H1 (cell line): ENCODE measurements around the gene MICU1. TPM values are rescaled to one million over a fixed set of nuclear protein-coding genes. Genes with fewer than 3 reads are reported as not detected.

ENCODE experiments used
- CTCF ChIA-PET: fragments of 300-600 bp; sonication (Branson Sonifier 250); formaldehyde crosslinking; loops from one replicate; lab custom pipeline; 2021; ENCODE audit not compliant: partially characterized antibody; lab: Charles Lee
- POLR2A ChIA-PET: fragments of 300-600 bp; sonication (Branson Sonifier 250); formaldehyde crosslinking; loops from one replicate; lab custom pipeline; 2021; ENCODE audit warnings: inconsistent platforms; ENCODE audit not compliant: partially characterized antibody; lab: Charles Lee
- DNase-seq, 2 experiments: peaks; one replicate each; pipeline versions ENCODE4 v3.0.0 to v3.0.0-alpha.2; 2010 to 2022; ENCODE audit warnings: low spot score in 2 of 2, low read depth in 1 of 2, mixed read lengths in 1 of 2
- FAIRE-seq: peaks from 2 replicates; lab custom pipeline; 2011; peaks lifted over from hg19 to GRCh38; lab: Jason Lieb, UNC
- H2AFZ ChIP-seq: 2 replicates; pipeline ENCODE4 v1.8.1; 2012; ENCODE audit warnings: low read length, inconsistent platforms
- H2AK5ac ChIP-seq: 2 replicates; pipeline ENCODE4 v1.6.1; 2013; ENCODE audit warnings: low read depth, low read length
- H2BK120ac ChIP-seq: replicated peaks from 2 replicates; pipeline ENCODE3; 2013; ENCODE audit warnings: low read depth, low read length, inconsistent platforms
- H2BK12ac ChIP-seq: 2 replicates; pipeline ENCODE4 v1.6.1; 2013; ENCODE audit warnings: low read depth, low read length
- H2BK15ac ChIP-seq: 2 replicates; pipeline ENCODE4 v1.6.1; 2013; ENCODE audit warnings: low read length
- H2BK20ac ChIP-seq: 2 replicates; pipeline ENCODE4 v1.6.1; 2013; ENCODE audit warnings: low read length
- H2BK5ac ChIP-seq: 2 replicates; pipeline ENCODE4 v1.6.1; 2013; ENCODE audit warnings: low read depth, low read length
- H3K14ac ChIP-seq: 2 replicates; pipeline ENCODE4 v1.6.1; 2013; ENCODE audit warnings: inconsistent platforms; ENCODE audit not compliant: insufficient read length
- H3K18ac ChIP-seq: 2 replicates; pipeline ENCODE4 v1.6.1; 2013; ENCODE audit warnings: low read length; ENCODE audit errors: extremely low read depth
- H3K23ac ChIP-seq: 2 replicates; pipeline ENCODE4 v1.6.1; 2013; ENCODE audit warnings: inconsistent platforms; ENCODE audit not compliant: insufficient read length
- H3K23me2 ChIP-seq: 2 replicates; pipeline ENCODE4 v1.6.1; 2013; ENCODE audit warnings: low read depth, low read length
- H3K27ac ChIP-seq: 2 replicates; pipeline ENCODE4 v1.6.1; 2011; ENCODE audit warnings: low read depth, low read length, inconsistent platforms
- H3K27me3 ChIP-seq, 4 experiments: replicated peaks in 1 of 4; 1 replicate in 1 of 4; 2 replicates in 3 of 4; pipeline versions ENCODE4 v1.6.1 to v1.8.1; 2011 to 2013; ENCODE audit warnings: low read length in 3 of 4, mild to moderate bottlenecking in 3 of 4, inconsistent platforms in 2 of 4, mixed read lengths in 2 of 4, moderate library complexity in 1 of 4; ENCODE audit not compliant: control insufficient read depth in 3 of 4, insufficient read depth in 3 of 4; ENCODE audit errors: extremely low read depth in 1 of 4
- H3K36me3 ChIP-seq, 4 experiments: 2 replicates each; pipeline versions ENCODE4 v1.6.1 to v1.8.1; 2011 to 2013; ENCODE audit warnings: mild to moderate bottlenecking in 4 of 4, low read length in 3 of 4, moderate library complexity in 2 of 4, control low read depth in 1 of 4, inconsistent platforms in 1 of 4; ENCODE audit not compliant: insufficient read depth in 4 of 4, control insufficient read depth in 2 of 4
- H3K4ac ChIP-seq: replicated peaks from 2 replicates; pipeline ENCODE3; 2013; ENCODE audit warnings: low read length, low read depth, mixed read lengths, inconsistent platforms; ENCODE audit not compliant: insufficient read length
- H3K4me1 ChIP-seq, 4 experiments: replicated peaks in 1 of 4; 1 replicate in 1 of 4; 2 replicates in 3 of 4; pipeline versions ENCODE4 v1.6.1 to v1.8.1; 2011 to 2013; ENCODE audit warnings: low read length in 3 of 4, inconsistent platforms in 2 of 4, mixed read lengths in 1 of 4; ENCODE audit not compliant: insufficient read depth in 4 of 4, control insufficient read depth in 3 of 4
- H3K4me2 ChIP-seq, 2 experiments: 2 replicates each; pipeline versions ENCODE4 v1.6.1 to v1.8.1; 2011 to 2013; ENCODE audit warnings: low read depth in 2 of 2, low read length in 2 of 2, control low read depth in 1 of 2, inconsistent platforms in 1 of 2, mild to moderate bottlenecking in 1 of 2; ENCODE audit not compliant: insufficient read depth in 1 of 2
- H3K4me3 ChIP-seq, 4 experiments: fragments of 200-600, 300-600 bp in 1 of 4; sonication (generic), shearing (Covaris generic), sonication (Bioruptor Twin) in 1 of 4; 2 replicates each; pipeline versions ENCODE4 v1.5.1 to v1.8.1; 2011 to 2016; ENCODE audit warnings: low read length in 4 of 4, low read depth in 3 of 4, control low read depth in 2 of 4, inconsistent platforms in 2 of 4, mild to moderate bottlenecking in 2 of 4, mixed read lengths in 1 of 4, moderate library complexity in 1 of 4; ENCODE audit not compliant: insufficient read depth in 2 of 4; ENCODE audit errors: extremely low read depth in 1 of 4
- H3K56ac ChIP-seq: replicated peaks from 2 replicates; pipeline ENCODE3; 2013; ENCODE audit warnings: low read depth, mild to moderate bottlenecking, mixed read lengths, low read length, inconsistent platforms; ENCODE audit not compliant: insufficient read length
- H3K79me1 ChIP-seq: 2 replicates; pipeline ENCODE4 v1.6.1; 2013; ENCODE audit warnings: low read depth, low read length, control low read depth
- H3K79me2 ChIP-seq, 2 experiments: 2 replicates each; pipeline versions ENCODE4 v1.6.1 to v1.8.1; 2012 to 2013; ENCODE audit warnings: low read length in 2 of 2, mild to moderate bottlenecking in 2 of 2, inconsistent platforms in 1 of 2; ENCODE audit not compliant: insufficient read depth in 2 of 2, control insufficient read depth in 1 of 2
- H3K9ac ChIP-seq, 4 experiments: replicated peaks in 1 of 4; 1 replicate in 1 of 4; 2 replicates in 3 of 4; pipeline versions ENCODE4 v1.6.1 to v1.8.1; 2011 to 2013; ENCODE audit warnings: low read depth in 3 of 4, low read length in 3 of 4, control low read depth in 2 of 4, mild to moderate bottlenecking in 2 of 4, moderate library complexity in 2 of 4, inconsistent platforms in 1 of 4; ENCODE audit errors: extremely low read depth in 1 of 4
- H3K9me3 ChIP-seq, 2 experiments: 2 replicates each; pipeline versions ENCODE4 v1.6.1 to v1.8.1; 2012 to 2013; ENCODE audit warnings: mild to moderate bottlenecking in 2 of 2, moderate library complexity in 2 of 2, control low read depth in 1 of 2, inconsistent platforms in 1 of 2, low read depth in 1 of 2, low read length in 1 of 2, mixed read lengths in 1 of 2; ENCODE audit not compliant: insufficient read depth in 2 of 2
- H4K20me1 ChIP-seq, 2 experiments: replicated peaks in 1 of 2; 2 replicates each; pipeline versions ENCODE3 to v1.8.1; 2011 to 2013; ENCODE audit warnings: inconsistent platforms in 2 of 2, low read length in 2 of 2, mild to moderate bottlenecking in 1 of 2; ENCODE audit not compliant: insufficient read depth in 2 of 2, control insufficient read depth in 1 of 2
- H4K5ac ChIP-seq: 2 replicates; pipeline ENCODE4 v1.6.1; 2013; ENCODE audit warnings: low read length, low read depth, mixed read lengths, inconsistent platforms; ENCODE audit not compliant: insufficient read length
- H4K8ac ChIP-seq: 2 replicates; pipeline ENCODE4 v1.8.0; 2013; ENCODE audit warnings: mild to moderate bottlenecking, moderate library complexity, low read length, inconsistent platforms; ENCODE audit not compliant: insufficient read depth; ENCODE audit errors: extremely low read depth
- H4K91ac ChIP-seq: replicated peaks from 2 replicates; pipeline ENCODE3; 2013; ENCODE audit warnings: low read length, mixed read lengths, inconsistent platforms; ENCODE audit not compliant: insufficient read length
- ASH2L ChIP-seq: fragments of 200-600, 300-600 bp; sonication (generic); IDR thresholded peaks from one replicate; pipeline ENCODE4 v1.7.1; 2017; ENCODE audit warnings: low read length
- BCL11A ChIP-seq, 2 experiments: IDR thresholded peaks; one replicate each; pipeline ENCODE4 v1.6.1; 2011; ENCODE audit warnings: low read depth in 2 of 2, low read length in 2 of 2, mild to moderate bottlenecking in 2 of 2
- CEBPB ChIP-seq: IDR thresholded peaks from 2 replicates; pipeline ENCODE4 v1.6.1; 2012; ENCODE audit warnings: low read depth, low read length
- EGR1 ChIP-seq: IDR thresholded peaks from 2 replicates; pipeline ENCODE4 v1.6.1; 2011; ENCODE audit warnings: low read depth, low read length, borderline replicate concordance
- GABPA ChIP-seq: IDR thresholded peaks from 2 replicates; pipeline ENCODE4 v1.6.1; 2011; ENCODE audit warnings: mild to moderate bottlenecking, low read length, moderate library complexity, borderline replicate concordance; ENCODE audit not compliant: insufficient read depth
- GTF2F1 ChIP-seq: IDR thresholded peaks from 2 replicates; pipeline ENCODE4 v1.6.1; 2012; ENCODE audit warnings: low read depth, low read length, improper control_type of control experiment, borderline replicate concordance
- POLR2A ChIP-seq, 2 experiments: IDR thresholded peaks; 1 replicate in 1 of 2; 2 replicates in 1 of 2; pipeline ENCODE4 v1.6.1; 2011; ENCODE audit warnings: low read depth in 2 of 2, low read length in 2 of 2, mild to moderate bottlenecking in 2 of 2; ENCODE audit errors: control extremely low read depth in 1 of 2
- POLR2AphosphoS5 ChIP-seq: IDR thresholded peaks from 2 replicates; pipeline ENCODE4 v1.6.1; 2011; ENCODE audit warnings: low read depth, low read length
- RFX5 ChIP-seq: IDR thresholded peaks from 2 replicates; pipeline ENCODE4 v1.6.1; 2011; ENCODE audit warnings: low read depth, low read length, improper control_type of control experiment, borderline replicate concordance
- WGBS, 2 experiments: shearing (Covaris generic) in 1 of 2; methylation state at CpG; one replicate each; pipeline versions ENCODE4 v1.1.6 to v1.1.7; 2013 to 2015; ENCODE audit warnings: low lambda C conversion rate in 2 of 2, mixed read lengths in 2 of 2, inconsistent platforms in 1 of 2, low coverage in 1 of 2, missing lambda C conversion rate in 1 of 2; ENCODE audit not compliant: insufficient replicate concordance in 2 of 2, insufficient coverage in 1 of 2, insufficient read length in 1 of 2; ENCODE audit errors: extremely low coverage in 1 of 2, missing lambda C conversion rate in 1 of 2; 5-methylcytosine and 5-hydroxymethylcytosine counted together
- polyA plus RNA-seq, 7 experiments: library from polyadenylated mRNA; depleted of rRNA in 3 of 7; stranded (reverse) in 5 of 7; unstranded in 2 of 7; fragments of >200 nt in 5 of 7; fragments of 200-250 nt in 2 of 7; gene quantifications; 1 replicate in 5 of 7; 2 replicates in 1 of 7; 4 replicates in 1 of 7; pipeline versions ENCODE4 v1.2.1 to v1.2.3, GENCODE V29; 2011 to 2013; ENCODE audit warnings: missing spikeins in 2 of 7, mixed read lengths in 2 of 7
- total RNA-seq: library from RNA; stranded (reverse); fragmentation: NEBNext Ultra II Directional; extraction: Animal tissue kit (Norgen Biotek cat#: 25700); gene quantifications from 2 replicates; pipeline ENCODE4 v1.2.1, GENCODE V29; 2021
- TF ChIP-seq, protein P1 (sequence below), 3 experiments: IDR thresholded peaks; 1 replicate in 2 of 3; 2 replicates in 1 of 3; pipeline versions ENCODE4 v1.5.1 to v1.6.1; 2011; ENCODE audit warnings: low read length in 3 of 3, mild to moderate bottlenecking in 3 of 3, inconsistent platforms in 2 of 3, low read depth in 1 of 3, moderate library complexity in 1 of 3; ENCODE audit not compliant: insufficient read depth in 1 of 3; ENCODE audit errors: control extremely low read depth in 1 of 3
- TF ChIP-seq, protein P2 (sequence below): IDR thresholded peaks from 2 replicates; pipeline ENCODE4 v1.6.1; 2011; ENCODE audit warnings: low read length, improper control_type of control experiment

The MICU1 gene
- total and polyA plus RNA-seq, 2 of the 8 experiments (the other 6 are each of a cell fraction or from before 2014, with no cell fraction given): 18.0 to 36.7 TPM

GRCh38 chr10:72542396-72542815 lies 83.5 kb downstream of the MICU1 start:
- Histone ChIP-seq H3K9me3 (peaks cover 12 to 15% of the 10 kb centered on the region in 2 experiments), H2BK120ac (no peak overlapping the region), H2BK20ac (no peak overlapping the region), H2BK12ac (no peak overlapping the region), H3K23me2 (no peaks in the 10 kb centered on the region), H2AK5ac (no peak overlapping the region), H3K4ac (no peak overlapping the region), H3K4me1 (peaks cover 0 to 4% (median 0%) of the 10 kb centered on the region in 4 experiments; a peak in 2 of 7 replicates), H3K4me2 (no peak overlapping the region), H3K23ac (no peak overlapping the region), H3K56ac (no peak overlapping the region), H3K9ac (no peak overlapping the region), H3K27ac (no peak overlapping the region), H3K79me1 (no peaks in the 10 kb centered on the region), H2AFZ (no peak overlapping the region), H3K36me3 (peaks cover 0 to 17% (median 5%) of the 10 kb centered on the region in 4 experiments; a peak in 5 of 8 replicates), H3K79me2 (no peaks in the 10 kb centered on the region), H3K18ac (no peak overlapping the region), H4K91ac (no peak overlapping the region), H3K14ac (no peak overlapping the region), H2BK5ac (no peak overlapping the region), H4K20me1 (no peaks in the 10 kb centered on the region), H3K4me3 (no peak overlapping the region), H2BK15ac (no peak overlapping the region), H3K27me3 (no peaks in the 10 kb centered on the region), H4K8ac (no peak overlapping the region; the same call in 1 of the 2 replicates), H4K5ac (no peak overlapping the region)
- FAIRE-seq: no peak
- POLR2A ChIA-PET: interaction anchor here (0.9 kb wide), 1 partner anchor 149 kb away, joined by 3 read pairs; the partner anchor contains the start of gene MCU
- 96% methylated on average over 8 of the region's 8 CpGs; no CpG with 5 or more reads in 1 of the 2 experiments for WGBS, 2 experiments
- CTCF ChIA-PET: no interaction called here
- DNase-seq: no peak
- no peak for TF ChIP-seq ASH2L
- no peak for TF ChIP-seq GTF2F1
- no peak for TF ChIP-seq RFX5
- TF ChIP-seq, protein P1, sequence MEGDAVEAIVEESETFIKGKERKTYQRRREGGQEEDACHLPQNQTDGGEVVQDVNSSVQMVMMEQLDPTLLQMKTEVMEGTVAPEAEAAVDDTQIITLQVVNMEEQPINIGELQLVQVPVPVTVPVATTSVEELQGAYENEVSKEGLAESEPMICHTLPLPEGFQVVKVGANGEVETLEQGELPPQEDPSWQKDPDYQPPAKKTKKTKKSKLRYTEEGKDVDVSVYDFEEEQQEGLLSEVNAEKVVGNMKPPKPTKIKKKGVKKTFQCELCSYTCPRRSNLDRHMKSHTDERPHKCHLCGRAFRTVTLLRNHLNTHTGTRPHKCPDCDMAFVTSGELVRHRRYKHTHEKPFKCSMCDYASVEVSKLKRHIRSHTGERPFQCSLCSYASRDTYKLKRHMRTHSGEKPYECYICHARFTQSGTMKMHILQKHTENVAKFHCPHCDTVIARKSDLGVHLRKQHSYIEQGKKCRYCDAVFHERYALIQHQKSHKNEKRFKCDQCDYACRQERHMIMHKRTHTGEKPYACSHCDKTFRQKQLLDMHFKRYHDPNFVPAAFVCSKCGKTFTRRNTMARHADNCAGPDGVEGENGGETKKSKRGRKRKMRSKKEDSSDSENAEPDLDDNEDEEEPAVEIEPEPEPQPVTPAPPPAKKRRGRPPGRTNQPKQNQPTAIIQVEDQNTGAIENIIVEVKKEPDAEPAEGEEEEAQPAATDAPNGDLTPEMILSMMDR (IDR thresholded peaks at IDR 0.05; ENCODE audit: control extremely low read depth in 1 of 3, insufficient read depth in 1 of 3, low read depth in 1 of 3, low read length in 3 of 3): no peak
- no peak for TF ChIP-seq GABPA
- TF ChIP-seq POLR2A (IDR thresholded peaks at IDR 0.05; ENCODE audit: control extremely low read depth in 1 of 2, low read depth in 2 of 2, low read length in 2 of 2): no peak
- no peak for TF ChIP-seq CEBPB
- no peak for TF ChIP-seq EGR1
- TF ChIP-seq POLR2AphosphoS5: no peak
- TF ChIP-seq, protein P2, sequence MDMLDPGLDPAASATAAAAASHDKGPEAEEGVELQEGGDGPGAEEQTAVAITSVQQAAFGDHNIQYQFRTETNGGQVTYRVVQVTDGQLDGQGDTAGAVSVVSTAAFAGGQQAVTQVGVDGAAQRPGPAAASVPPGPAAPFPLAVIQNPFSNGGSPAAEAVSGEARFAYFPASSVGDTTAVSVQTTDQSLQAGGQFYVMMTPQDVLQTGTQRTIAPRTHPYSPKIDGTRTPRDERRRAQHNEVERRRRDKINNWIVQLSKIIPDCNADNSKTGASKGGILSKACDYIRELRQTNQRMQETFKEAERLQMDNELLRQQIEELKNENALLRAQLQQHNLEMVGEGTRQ: no peak
- no peak for TF ChIP-seq BCL11A (IDR thresholded peaks at IDR 0.05; ENCODE audit: low read depth in 2 of 2, low read length in 2 of 2)
